Measurements from ENCODE around the gene PRKN.

PRKN gene

DNA sequence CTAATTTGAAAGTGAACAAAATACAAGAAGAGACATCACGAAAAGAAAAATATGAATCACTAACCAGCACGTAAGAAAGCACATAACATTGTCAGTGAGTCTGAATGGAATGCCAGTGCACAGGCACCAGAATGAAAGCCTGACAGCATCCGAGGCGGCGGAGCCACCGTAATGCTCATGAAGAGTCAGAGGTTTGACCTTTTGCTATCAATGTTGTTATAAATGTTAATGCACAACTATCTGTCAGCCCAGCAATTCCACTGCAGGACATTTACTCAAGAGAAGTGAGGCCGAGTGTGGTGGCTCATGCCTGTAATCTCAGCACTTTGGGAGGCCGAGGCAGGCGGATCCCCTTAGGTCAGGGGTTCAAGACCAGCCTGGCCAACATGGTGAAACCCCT lies 562.1 kb downstream of the PRKN start:
- DNase-seq, result no peak

DNA sequence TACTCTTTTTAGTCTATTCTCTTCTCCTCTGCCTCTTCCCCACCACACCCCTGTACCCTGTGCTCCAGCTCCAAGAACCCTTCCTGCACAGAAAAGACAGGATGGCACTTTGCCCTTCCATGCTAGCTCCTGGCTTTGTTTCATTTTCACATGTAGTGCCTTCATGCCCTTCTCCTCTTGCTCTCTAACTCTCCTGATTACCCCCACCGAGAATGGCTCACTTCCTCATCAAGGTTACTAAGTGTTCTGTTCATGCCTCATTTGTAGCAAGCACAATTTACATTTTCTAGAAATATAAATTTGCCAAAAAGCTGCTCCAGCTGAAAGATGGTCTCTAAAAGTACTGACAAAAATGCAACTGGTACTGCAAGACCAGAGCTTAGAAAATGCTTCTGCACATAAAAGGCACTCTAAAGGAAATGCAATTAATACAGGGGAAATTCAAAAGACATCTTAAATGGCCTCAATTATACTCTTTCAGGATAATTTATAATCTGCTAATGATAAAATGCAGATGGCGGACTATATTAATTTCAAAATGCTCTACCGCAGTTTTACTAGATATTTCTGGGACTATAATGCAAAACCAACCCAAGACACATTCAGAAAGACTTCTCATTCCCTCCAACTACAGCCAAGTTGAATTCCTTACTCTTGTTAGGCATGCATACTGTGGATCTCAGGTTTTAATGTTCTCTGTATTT lies 570.2 kb downstream of the PRKN start:
- no peak for DNase-seq

DNA sequence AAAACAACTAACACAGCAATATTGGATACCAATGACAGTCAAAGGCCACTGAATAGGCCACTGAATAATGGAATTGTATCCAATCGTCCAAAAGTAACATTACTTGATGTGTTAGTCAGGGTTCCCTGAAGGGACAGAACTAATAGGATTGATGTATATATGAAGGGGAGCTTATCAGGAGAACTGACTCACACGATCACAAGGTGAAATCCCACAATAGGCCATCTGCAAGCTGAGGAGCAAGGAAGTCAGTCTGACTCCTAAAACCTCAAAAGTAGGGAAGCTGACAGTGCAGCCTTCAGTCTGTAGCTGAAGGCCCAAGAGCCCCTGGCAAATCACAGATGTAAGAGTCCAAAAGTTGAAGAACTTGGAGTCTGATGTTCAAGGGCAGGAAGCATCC lies 571.4 kb downstream of the PRKN start:
- no peak for DNase-seq

DNA sequence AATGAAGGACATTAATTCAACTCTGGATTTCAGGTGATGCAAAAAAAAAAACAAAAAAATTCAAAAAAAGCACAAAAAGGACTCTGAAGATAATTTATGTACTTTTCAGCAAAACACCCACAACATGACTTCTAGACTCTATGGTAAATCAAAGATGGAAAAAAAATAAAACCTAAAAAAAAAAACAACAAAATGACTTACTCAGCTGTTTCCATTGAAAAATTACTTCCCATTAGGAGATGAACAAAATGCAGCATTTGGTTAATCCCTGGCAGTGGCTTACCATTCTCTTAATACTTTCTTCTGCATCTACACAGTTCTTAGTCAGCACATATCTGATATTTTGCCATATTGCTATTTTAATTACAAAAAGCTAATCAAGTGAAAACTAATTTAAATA lies 572.6 kb downstream of the PRKN start:
- DNase-seq, result no peak

DNA sequence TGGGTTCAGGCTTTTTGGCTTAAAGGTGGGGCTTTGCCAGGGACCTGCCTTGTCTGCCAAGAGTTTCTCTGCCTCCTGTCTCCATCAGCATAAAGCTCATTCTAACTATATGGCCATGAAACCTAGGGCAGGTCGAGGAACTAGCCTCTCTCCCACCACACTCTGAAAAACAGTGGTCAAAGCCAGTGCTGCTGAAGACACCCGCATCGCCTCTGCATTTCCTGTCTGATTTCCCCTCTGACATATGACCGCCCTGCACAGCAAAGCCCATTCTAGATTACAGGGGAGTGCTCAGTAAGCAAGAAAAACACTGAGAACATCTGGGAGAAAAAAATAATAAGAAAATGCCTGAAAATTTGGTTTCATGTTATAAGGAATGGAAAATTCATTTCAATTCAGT lies 573.6 kb downstream of the PRKN start:
- DNase-seq, result no peak

DNA sequence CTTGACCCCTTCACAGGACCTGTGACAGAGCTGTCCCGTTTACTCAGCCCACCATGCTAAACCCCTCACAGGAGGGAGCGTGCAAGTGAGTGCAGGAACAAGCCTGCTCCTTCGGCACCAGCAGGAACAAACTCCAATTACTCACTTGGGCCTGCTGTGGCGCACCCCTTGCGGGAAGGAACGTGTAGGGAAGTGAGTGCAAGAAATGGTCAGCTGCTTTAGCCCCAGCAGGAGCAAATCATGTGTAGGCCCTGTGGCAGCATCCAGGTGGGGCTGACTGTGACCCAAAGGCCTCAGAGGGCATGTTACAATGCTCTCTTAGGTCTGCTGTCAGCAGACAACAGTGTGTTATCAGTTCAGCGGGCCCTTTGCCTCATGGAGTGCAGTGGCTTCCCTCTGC lies 574.4 kb downstream of the PRKN start:
- no peak for DNase-seq

DNA sequence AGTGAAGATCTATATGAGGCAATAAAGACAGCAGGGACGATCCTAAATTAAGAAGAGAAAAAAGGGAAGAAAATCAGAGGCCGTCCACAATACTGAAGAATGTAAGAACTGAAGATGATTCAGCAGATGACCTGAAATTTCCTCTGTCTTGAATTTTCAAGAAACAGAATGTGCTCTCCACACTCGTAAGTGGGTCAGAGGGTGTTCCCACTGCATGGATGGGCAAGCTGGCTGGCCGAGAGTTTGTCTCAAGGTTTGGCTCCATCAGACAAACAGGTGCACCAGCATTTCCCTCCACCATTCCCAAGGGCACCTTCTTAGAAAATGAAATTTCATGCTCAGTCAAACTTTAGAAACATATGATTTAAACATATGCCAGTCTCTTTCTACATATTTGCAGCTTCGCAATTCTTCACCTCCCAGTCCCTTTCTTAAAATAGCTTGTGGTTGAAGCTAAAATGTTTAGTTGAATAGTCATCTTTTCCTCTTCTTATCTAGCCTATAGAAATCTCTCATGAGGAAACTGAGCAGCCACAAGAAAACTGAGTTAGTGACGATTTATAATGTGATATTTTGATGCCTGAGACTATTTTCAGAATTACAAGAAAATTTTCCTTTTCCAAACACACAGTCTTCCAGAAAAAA lies 576.4 kb downstream of the PRKN start:
- DNase-seq, result no peak

DNA sequence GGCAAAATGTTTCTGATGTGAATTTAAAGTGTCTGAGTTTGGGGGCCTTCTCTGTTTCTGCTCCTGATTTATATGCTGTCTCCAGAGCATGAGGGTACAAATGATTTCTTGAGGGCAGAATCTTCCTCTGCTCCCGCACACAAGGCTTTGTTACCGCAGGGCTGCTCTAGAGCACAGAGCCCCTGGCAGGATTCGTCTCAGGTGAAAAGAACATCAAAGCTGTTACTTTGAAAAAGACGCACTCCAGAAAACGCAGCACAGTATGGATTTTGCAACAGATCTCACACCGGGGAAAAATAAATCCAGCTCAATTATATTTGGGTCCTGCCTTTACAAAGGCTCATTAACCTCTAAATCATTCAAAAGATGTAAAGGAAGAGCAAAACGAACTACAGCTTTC lies 577.3 kb downstream of the PRKN start:
- no peak for DNase-seq

DNA sequence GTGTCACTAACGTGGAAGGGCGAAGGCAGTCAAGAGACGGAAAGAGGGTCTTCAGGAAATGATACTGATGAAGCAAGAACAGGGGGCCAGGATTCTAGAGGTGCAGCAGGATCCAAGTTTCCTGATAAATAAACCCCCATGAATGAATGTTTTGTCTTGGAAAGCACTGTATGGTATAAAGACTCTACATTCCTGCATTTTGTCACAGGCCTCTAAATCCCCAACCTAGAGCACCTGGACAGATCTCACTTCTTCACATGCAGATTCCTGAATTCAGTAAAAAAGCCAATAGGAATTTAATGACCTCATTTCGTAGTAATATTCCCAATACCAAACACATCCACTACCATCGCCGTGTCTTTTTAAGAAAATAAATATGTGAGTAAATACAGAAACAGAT lies 577.8 kb downstream of the PRKN start:
- DNase-seq, result no peak

DNA sequence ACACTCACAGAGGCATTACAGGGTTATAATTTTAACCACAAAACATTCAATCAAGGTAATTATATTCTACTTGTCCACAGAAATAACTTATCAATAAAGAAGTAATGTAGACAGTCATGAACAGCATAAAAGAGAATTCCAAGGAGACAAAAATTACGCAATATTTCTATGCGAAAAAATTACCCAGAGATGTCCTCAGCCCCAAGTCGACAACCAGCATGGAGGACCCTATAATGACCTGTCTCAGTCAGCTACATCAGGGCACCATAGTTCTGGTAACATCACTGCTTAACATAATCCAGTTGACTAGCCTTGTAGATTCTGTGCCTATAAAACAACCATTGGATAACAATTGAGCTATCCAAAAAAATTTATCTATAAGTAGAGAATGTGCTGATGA lies 579.8 kb downstream of the PRKN start:
- DNase-seq, result no peak

DNA sequence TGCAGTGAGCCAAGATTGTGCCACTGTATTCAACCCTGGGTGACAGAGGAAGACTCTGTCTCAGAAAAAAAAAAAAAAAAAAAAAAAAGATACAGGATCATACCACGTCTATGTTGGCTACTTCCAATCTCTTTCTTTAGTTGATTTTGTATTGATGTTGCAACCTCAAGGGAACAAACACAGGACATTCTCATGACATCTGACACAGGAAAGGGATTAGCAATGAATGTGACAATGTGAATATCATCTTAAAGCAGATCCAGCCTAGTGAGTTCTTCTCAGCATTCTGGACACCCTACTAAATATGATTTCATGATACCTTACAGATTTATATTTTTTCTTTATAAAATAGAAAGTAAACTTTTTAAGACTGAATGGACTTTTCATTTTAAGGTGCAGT lies 580.3 kb downstream of the PRKN start:
- no peak for DNase-seq

DNA sequence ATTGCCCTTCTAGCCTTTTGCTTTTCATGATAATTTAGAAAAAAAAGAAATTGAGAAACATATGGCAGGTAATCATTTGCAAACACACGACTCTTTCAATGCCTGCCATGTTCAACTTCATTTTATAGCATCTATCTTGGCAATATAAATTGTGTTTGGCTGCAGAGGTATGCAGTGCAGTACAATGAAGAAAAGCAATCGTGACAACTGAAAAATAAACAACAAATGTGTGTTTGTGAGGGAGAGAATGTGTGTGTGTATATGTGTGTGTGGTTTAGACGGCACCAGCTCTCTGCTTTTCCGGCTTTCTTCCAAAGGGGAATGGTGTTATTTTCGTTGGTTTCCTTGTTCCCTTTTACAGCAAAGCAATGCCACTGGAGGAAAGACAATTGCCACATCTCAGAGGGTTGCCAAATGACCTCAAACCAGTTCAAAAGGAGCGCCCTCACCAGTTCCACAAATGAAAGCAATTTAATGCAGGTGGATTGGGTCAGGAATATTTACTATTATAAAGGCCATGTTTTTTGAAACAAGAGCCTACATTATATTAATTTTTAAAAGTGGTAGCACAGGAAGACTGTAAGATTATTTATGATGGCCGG lies 587.2 kb downstream of the PRKN start:
- no peak for DNase-seq

DNA sequence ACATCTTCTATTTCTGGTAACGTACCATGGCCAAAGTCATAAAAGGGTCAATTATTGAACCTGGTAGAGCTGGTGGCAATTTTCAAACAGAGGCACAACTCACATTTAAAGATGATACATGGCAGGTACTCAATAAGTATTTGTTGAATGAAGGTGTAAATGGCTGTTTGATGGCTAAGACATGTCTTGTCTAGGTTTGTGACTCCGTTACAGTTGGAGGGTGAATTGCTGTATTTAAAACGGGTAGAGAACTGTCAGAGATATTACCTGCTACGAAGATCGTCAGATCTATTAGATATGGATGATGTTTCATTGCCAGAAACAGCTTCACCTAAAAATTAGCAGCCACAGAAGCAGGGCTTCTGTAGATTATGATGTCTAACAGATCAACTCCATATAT lies 601.9 kb downstream of the PRKN start:
- DNase-seq, result no peak

DNA sequence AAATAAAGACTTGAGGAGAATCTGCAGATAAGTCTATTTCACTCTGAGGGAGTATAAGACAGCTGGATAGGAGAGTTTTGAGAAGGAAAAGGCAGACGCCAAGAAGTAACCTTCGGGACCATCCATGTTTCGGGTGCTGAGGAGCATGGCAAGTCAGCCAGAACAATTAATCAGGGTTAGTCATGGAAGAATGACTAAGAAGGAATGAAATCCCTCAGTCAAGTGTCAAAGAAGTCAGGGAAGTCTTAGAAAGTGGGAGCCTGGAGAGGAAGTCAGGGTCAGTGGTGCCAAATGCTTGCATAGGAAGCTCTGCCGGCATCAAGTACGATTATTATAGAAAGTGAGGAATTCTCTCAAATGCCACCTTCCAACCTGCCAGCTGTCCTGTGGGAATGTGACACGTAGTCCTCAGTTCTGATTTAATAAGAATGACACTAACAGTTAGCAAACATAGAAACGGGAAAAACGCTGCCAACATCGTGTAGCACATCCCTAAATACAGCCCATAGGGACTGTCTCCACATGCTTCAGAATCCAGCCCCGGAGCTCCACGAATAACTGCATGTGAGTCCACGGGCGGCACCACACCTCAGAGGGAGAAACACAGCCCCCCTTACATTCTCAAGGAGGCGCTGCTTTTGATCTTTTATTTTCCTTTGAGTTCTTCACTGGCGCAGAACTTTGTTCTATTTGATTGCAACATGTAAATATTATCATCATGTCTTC lies 602.7 kb downstream of the PRKN start:
- DNase-seq, result no peak

DNA sequence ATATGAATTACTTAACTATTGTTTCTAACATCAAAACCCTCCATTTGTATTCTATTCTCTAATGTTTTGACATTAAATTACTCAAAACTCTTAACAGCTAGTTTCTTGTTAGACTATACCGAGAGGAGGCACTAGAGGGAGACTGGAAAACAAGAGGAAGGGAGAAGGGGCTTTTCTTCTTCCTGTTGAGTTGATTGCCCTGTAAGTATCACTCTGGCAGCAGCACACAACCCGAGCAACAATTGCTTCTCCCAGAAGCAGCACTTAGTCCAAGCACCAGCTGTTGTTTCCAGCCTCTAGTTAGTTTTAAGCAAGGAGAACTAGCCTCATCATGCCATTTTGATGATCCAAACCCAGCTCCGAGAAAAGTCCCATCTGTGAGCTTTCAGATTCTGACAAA lies 603.8 kb downstream of the PRKN start:
- no peak for DNase-seq

DNA sequence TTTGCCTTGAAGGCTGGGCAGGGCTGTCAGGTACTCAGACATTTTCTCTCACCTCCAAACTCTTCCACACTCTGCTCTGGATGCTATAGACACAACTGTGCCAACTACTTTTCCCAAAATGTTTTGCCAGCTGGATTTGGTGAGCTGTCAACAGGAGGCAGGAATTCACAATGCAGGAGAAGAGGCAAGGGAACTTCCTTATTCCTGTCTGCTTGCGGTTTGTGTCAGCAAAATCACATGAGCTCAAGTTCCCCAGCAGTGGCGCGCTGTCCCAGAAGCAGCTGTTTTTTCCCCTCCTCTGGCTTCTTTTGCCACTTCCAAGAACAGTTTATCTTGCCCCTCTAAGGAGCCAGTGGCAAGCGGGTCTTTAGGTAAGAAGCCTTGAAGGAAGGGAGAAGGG lies 608.2 kb downstream of the PRKN start:
- DNase-seq, result no peak

DNA sequence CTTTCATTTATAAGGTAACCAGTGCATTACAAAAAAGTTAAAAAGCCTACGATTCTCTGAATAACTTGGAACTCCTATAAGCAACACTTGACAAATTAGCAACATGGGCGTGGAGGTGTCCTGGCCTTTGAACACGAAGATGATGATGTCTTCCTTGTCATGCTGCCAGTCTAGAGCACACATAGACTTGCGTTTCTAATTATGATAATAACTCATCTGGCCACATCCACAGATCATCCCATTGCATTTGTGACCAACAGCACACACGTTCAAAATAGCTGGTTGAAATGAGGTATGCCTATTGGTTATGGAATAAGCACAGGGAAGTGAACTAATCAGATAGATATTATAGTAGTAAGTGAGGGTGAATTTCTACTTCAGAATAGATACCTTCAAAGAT lies 608.9 kb downstream of the PRKN start:
- DNase-seq, result no peak

DNA sequence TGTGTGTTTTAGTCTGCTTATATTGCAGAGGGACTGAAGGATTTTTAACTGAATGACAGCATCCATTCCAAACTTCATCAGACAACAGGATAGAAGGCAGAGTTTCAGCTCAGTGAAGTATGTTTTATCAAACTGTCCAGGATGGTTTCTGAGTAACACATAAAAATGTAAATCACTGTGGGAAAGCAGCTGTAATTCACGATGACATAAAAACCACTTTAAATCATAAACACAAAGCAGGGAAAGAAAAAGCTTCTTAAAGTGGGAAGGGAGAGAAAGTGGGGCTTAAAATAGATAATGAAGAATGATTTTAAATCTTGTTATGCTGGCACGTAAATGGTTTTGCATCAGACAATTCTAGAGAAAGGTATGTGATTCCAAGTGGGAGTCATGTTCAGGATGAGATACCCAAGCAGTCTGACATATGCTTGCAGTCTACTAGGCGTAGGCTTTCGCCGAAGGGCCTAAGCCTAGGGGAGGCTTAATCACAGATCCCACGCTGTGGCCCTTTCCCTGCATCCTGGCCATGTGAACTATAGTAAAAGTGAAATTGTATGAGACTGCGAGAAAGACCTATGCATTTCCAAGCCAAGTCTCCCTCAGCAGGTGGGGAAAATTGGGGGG lies 610.6 kb downstream of the PRKN start:
- DNase-seq, result no peak

DNA sequence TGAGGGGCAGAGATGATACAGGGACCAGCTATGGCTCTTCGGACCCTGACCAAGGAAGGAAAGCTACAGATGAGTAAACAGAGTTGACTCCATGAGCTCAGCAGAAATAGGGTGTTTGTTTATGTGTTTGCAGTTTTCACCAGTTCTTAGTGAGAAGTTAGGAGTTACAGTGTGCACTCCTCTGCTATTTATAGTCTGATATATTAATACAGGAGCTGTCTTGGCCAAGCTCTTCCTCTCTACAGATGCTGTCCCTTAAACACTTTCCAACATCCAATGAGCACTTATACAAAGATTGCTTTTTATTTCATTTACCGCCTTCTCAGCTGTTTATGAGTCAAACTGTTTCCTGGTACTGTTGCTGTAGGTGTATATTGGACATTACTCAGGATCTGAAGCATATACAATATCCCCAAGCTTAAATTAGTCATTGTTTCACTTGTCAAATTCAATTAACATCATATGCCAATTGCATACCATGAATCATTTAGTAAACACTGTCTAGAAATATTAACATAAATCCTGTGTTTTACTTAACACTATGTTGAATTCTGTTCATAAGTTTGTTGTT lies 618.0 kb downstream of the PRKN start:
- no peak for DNase-seq

DNA sequence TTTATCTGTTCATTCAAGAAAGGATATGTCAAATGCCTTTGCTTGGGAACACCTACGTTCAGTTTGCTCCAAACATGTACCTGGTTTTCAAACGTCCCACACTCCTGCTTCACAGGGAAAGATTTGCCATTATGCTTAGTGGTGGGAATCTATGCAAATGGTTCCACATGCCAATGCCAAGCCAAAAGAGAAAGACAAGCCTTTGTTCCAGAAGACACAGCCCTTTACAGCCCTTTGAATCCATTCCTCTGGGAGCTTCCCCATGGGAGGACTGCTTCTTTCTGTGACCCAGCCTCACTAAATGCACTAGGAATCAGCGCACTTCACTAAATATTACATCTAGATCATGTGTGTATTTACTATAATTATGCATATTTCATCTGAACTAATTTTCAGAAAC lies 619.5 kb downstream of the PRKN start:
- DNase-seq, result no peak

DNA sequence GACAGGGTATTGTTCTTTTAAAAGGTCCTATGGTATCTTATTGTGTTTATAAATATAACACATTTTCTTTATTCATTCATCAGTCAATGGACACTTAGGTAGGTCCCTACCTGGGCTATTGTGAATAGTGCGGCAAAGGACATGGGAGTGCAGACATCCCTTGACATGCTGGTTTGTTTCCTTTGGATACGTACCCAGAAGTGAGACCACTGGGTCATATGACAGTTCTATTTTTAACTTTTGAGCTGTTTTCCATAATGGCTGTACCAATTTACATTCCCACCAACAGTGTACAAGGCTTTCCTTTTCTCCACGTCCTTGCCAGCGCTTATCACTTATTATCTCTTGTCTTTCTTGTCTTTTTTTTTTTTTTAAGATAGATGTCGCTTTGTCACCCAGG lies 627.5 kb downstream of the PRKN start:
- no peak for DNase-seq

DNA sequence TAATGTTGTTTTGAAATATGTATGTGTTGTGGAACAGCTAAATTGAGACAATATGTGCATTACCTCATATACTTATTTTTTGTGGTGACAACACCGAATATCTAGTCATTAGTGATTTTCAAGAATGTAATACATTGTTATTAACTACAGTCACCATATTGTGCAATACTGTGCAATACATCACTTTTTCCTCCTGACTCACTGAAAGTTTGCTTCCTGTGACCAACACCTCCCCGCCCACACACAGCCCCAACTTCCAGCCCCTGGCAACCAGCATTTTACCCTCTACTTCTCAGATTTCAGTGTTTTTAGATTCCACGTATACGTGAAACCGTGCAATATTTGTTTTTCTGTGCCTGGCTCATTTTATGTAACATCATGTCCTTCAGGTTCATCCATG lies 627.9 kb downstream of the PRKN start:
- no peak for DNase-seq
